Thymus (tissue), 11 donors: ENCODE measurements around the gene RADIL. TPM values are rescaled to one million over a fixed set of nuclear protein-coding genes. Genes with fewer than 3 reads are reported as not detected.

Experiments
- DNase-seq, 9 donors: peaks; one replicate each; pipeline ENCODE4 v3.0.0-alpha.2; 2013; ENCODE audit warnings: low spot score in 9 of 9, low read depth in 6 of 9, missing footprints in 1 of 9
- H3K27ac ChIP-seq, 2 donors: one replicate each; pipeline ENCODE4 v1.5.1; 2013; ENCODE audit warnings: control low read depth in 1 of 2, low read depth in 1 of 2, low read length in 1 of 2, mild to moderate bottlenecking in 1 of 2, moderate library complexity in 1 of 2
- H3K27me3 ChIP-seq, 2 donors: one replicate each; pipeline ENCODE4 v1.5.1; 2013; ENCODE audit warnings: low read length in 1 of 2; ENCODE audit not compliant: control insufficient read depth in 2 of 2, insufficient read depth in 1 of 2
- H3K36me3 ChIP-seq, 2 donors: one replicate each; pipeline ENCODE4 v1.5.1; 2013; ENCODE audit warnings: low read length in 1 of 2, mild to moderate bottlenecking in 1 of 2, moderate library complexity in 1 of 2; ENCODE audit not compliant: control insufficient read depth in 2 of 2, insufficient read depth in 2 of 2
- H3K4me1 ChIP-seq, 2 donors: one replicate each; pipeline ENCODE4 v1.5.1; 2013; ENCODE audit warnings: low read length in 2 of 2; ENCODE audit not compliant: control insufficient read depth in 2 of 2, insufficient read depth in 2 of 2
- H3K4me3 ChIP-seq, 2 donors: one replicate each; pipeline ENCODE4 v1.5.1; 2013; ENCODE audit warnings: low read length in 2 of 2, control low read depth in 1 of 2, mild to moderate bottlenecking in 1 of 2
- H3K9me3 ChIP-seq, 2 donors: one replicate each; pipeline ENCODE4 v1.5.1; 2013; ENCODE audit warnings: low read length in 1 of 2, mild to moderate bottlenecking in 1 of 2; ENCODE audit not compliant: control insufficient read depth in 2 of 2, insufficient read depth in 1 of 2
- WGBS: extraction: QIAGEN DNeasy Blood & Tissue Kit; methylation state at CpG from one replicate; pipeline ENCODE4 v1.1.7; 2013; 5-methylcytosine and 5-hydroxymethylcytosine counted together
- polyA plus RNA-seq: library from polyadenylated mRNA; stranded (reverse); fragments of 200-250 nt; gene quantifications from one replicate; pipeline ENCODE4 v1.2.3, GENCODE V29; 2013
- total RNA-seq: library from RNA; stranded (reverse); fragments of 120-200 nt; gene quantifications from one replicate; pipeline ENCODE4 v1.2.4, GENCODE V29; 2013
- donor health status: healthy.

RADIL gene
- total and polyA plus RNA-seq, 2 donors, result 0.19 to 0.91 TPM

- no peaks in the 10 kb centered on the region for H3K9me3 ChIP-seq
- peaks cover 73 to 76% of the 10 kb centered on the region in 2 donors for H3K36me3 ChIP-seq
- H3K27ac ChIP-seq, result no peak overlapping the region
- WGBS, result 96% methylated on average over 54 of the region's 54 CpGs
- no peak overlapping the region for H3K4me3 ChIP-seq
- DNase-seq, result no peak
- no peaks in the 10 kb centered on the region for H3K4me1 ChIP-seq
- H3K27me3 ChIP-seq, result no peaks in the 10 kb centered on the region
Measured at GRCh38 chr7:4762121-4763055, 121.1 kb downstream of the RADIL start.

- no peak for DNase-seq
- H3K36me3 ChIP-seq, result peaks cover 80 to 82% of the 10 kb centered on the region in 2 donors
- WGBS, result 98% methylated on average over 26 of the region's 26 CpGs
- no peaks in the 10 kb centered on the region for H3K9me3 ChIP-seq
- no peaks in the 10 kb centered on the region for H3K27me3 ChIP-seq
- H3K4me1 ChIP-seq, result no peaks in the 10 kb centered on the region
- no peak overlapping the region for H3K4me3 ChIP-seq
- no peak overlapping the region for H3K27ac ChIP-seq
Measured at GRCh38 chr7:4760952-4761351, 122.6 kb downstream of the RADIL start.

GRCh38 chr7:4759211-4759610 lies 124.3 kb downstream of the RADIL start:
- 99% methylated on average over 40 of the region's 40 CpGs for WGBS
- H3K36me3 ChIP-seq, result peaks cover 82 to 86% of the 10 kb centered on the region in 2 donors
- H3K4me3 ChIP-seq, result no peak overlapping the region
- no peak for DNase-seq
- no peak overlapping the region for H3K27ac ChIP-seq
- H3K27me3 ChIP-seq, result no peaks in the 10 kb centered on the region
- H3K9me3 ChIP-seq, result no peaks in the 10 kb centered on the region
- no peaks in the 10 kb centered on the region for H3K4me1 ChIP-seq

- no peak overlapping the region for H3K4me3 ChIP-seq
- no peaks in the 10 kb centered on the region for H3K4me1 ChIP-seq
- DNase-seq, result no peak
- H3K27me3 ChIP-seq, result no peaks in the 10 kb centered on the region
- H3K27ac ChIP-seq, result no peak overlapping the region
- no peaks in the 10 kb centered on the region for H3K9me3 ChIP-seq
- H3K36me3 ChIP-seq, result peaks cover 80 to 85% of the 10 kb centered on the region in 2 donors
- 98% methylated on average over 29 of the region's 29 CpGs for WGBS
Measured at GRCh38 chr7:4758791-4759190, 124.7 kb downstream of the RADIL start.

- WGBS, result 98% methylated on average over 19 of the region's 19 CpGs
- peaks cover 0 to 7% of the 10 kb centered on the region in 2 donors for H3K4me1 ChIP-seq
- DNase-seq, result no peak
- H3K27ac ChIP-seq, result no peak overlapping the region
- peaks cover 73 to 78% of the 10 kb centered on the region in 2 donors for H3K36me3 ChIP-seq
- no peak overlapping the region for H3K4me3 ChIP-seq
- no peaks in the 10 kb centered on the region for H3K27me3 ChIP-seq
- no peaks in the 10 kb centered on the region for H3K9me3 ChIP-seq
Measured at GRCh38 chr7:4758111-4758510, 125.4 kb downstream of the RADIL start.

- no peaks in the 10 kb centered on the region for H3K27me3 ChIP-seq
- peaks cover 50 to 52% of the 10 kb centered on the region in 2 donors for H3K36me3 ChIP-seq
- H3K4me1 ChIP-seq, result peaks cover 0 to 7% of the 10 kb centered on the region in 2 donors
- WGBS, result 98% methylated on average over 24 of the region's 24 CpGs
- no peak for DNase-seq
- no peak overlapping the region for H3K27ac ChIP-seq
- H3K9me3 ChIP-seq, result no peaks in the 10 kb centered on the region
- no peak overlapping the region for H3K4me3 ChIP-seq
Measured at GRCh38 chr7:4755045-4755444, 128.5 kb downstream of the RADIL start.

GRCh38 chr7:4754433-4755010 lies 129.0 kb downstream of the RADIL start:
- no peak overlapping the region for H3K4me3 ChIP-seq
- no peaks in the 10 kb centered on the region for H3K27me3 ChIP-seq
- H3K27ac ChIP-seq, result no peak overlapping the region
- no peaks in the 10 kb centered on the region for H3K9me3 ChIP-seq
- H3K36me3 ChIP-seq, result peaks cover 47 to 48% of the 10 kb centered on the region in 2 donors
- WGBS, result 98% methylated on average over 36 of the region's 36 CpGs
- DNase-seq, result no peak
- H3K4me1 ChIP-seq, result peaks cover 0 to 7% of the 10 kb centered on the region in 2 donors

GRCh38 chr7:4753598-4754432 lies 129.7 kb downstream of the RADIL start:
- Histone ChIP-seq H3K4me1 (peaks cover 0 to 7% of the 10 kb centered on the region in 2 donors), H3K9me3 (no peaks in the 10 kb centered on the region), H3K36me3 (peaks cover 41 to 48% of the 10 kb centered on the region in 2 donors), H3K4me3 (no peak overlapping the region), H3K27me3 (no peaks in the 10 kb centered on the region), H3K27ac (no peak overlapping the region)
- peak in 6 of 9 donors; percentile 67 to 87 (median 76) for DNase-seq
- 59% methylated on average over 31 of the region's 31 CpGs for WGBS
